K562 (cell line): ENCODE measurements around the gene GPR75. TPM values are rescaled to one million over a fixed set of nuclear protein-coding genes. Genes with fewer than 3 reads are reported as not detected.

Experiments used
- ATAC-seq: fragments of 200-7000 bp; cut with Tn5 transposase; 3 replicates; pipeline ENCODE4 v1.9.1; 2020; ENCODE audit warnings: moderate library complexity
- BruUV-seq: library from RNA; stranded (reverse); fragments of 400-500 nt; replicated peaks from 2 replicates; lab custom pipeline; 2021; lab: Mats Ljungman, UMichigan
- CTCF ChIA-PET: fragments of 300-600 bp; formaldehyde crosslinking; extraction: SDS; loops from one replicate; lab custom pipeline; 2021; ENCODE audit warnings: low intra/inter-chr PET ratio; lab: Yijun Ruan, JAX
- POLR2A ChIA-PET: fragments of 300-600, 350-650 bp; sonication (Branson Sonifier 250); formaldehyde crosslinking; extraction: SDS; loops from one replicate; lab custom pipeline; 2021; ENCODE audit warnings: antibody characterized with exemption, inconsistent platforms; lab: Yijun Ruan, JAX
- DNase-seq, 4 experiments: peaks; one replicate each; pipeline versions ENCODE4 v3.0.0 to v3.0.0-alpha.2; 2011 to 2018; ENCODE audit warnings: low spot score in 3 of 4, mixed read lengths in 3 of 4; ENCODE audit errors: extremely low read depth in 1 of 4
- FAIRE-seq: peaks from 2 replicates; lab custom pipeline; 2011; peaks lifted over from hg19 to GRCh38; lab: Jason Lieb, UNC
- H2AFZ ChIP-seq: 2 replicates; pipeline ENCODE4 v1.6.0; 2011; ENCODE audit warnings: low read depth, low read length, control low read depth, inconsistent platforms
- H3K27ac ChIP-seq: fragments of 200-600 bp; 3 replicates; pipeline ENCODE4 v1.8.0; 2011; ENCODE audit warnings: low read depth, mild to moderate bottlenecking, control low read depth, inconsistent platforms, low read length, moderate library complexity, mixed read lengths; ENCODE audit errors: extremely low read depth
- H3K27me3 ChIP-seq, 2 experiments: fragments of 300-600 bp in 1 of 2; 2 replicates in 1 of 2; 3 replicates in 1 of 2; pipeline versions ENCODE4 v1.6.0 to v1.8.0; 2011; ENCODE audit warnings: inconsistent platforms in 2 of 2, low read length in 2 of 2, mild to moderate bottlenecking in 1 of 2, mixed read lengths in 1 of 2, moderate library complexity in 1 of 2; ENCODE audit not compliant: control insufficient read depth in 2 of 2, insufficient read depth in 2 of 2
- H3K36me3 ChIP-seq: fragments of 300-600 bp; 3 replicates; pipeline ENCODE4 v1.8.0; 2011; ENCODE audit warnings: mild to moderate bottlenecking, low read length, inconsistent platforms; ENCODE audit not compliant: control insufficient read depth, insufficient read depth
- H3K4me1 ChIP-seq, 2 experiments: fragments of 200-600 bp in 1 of 2; replicated peaks in 1 of 2; 2 replicates in 1 of 2; 3 replicates in 1 of 2; pipeline versions ENCODE4 v1.5.1 to v1.8.0; 2011; ENCODE audit warnings: inconsistent platforms in 2 of 2, low read length in 2 of 2, mild to moderate bottlenecking in 1 of 2, mixed read lengths in 1 of 2, moderate library complexity in 1 of 2; ENCODE audit not compliant: control insufficient read depth in 2 of 2, insufficient read depth in 2 of 2
- H3K4me2 ChIP-seq: 2 replicates; pipeline ENCODE4 v1.6.1; 2011; ENCODE audit warnings: low read length, control low read depth, inconsistent platforms, mixed read lengths; ENCODE audit not compliant: insufficient read depth
- H3K4me3 ChIP-seq: fragments of 200-600 bp; sonication (generic), shearing (Covaris generic); 2 replicates; pipeline ENCODE4 v1.5.1; 2016; ENCODE audit warnings: control low read depth, inconsistent platforms
- H3K79me2 ChIP-seq: fragments of 200-600 bp; 3 replicates; pipeline ENCODE4 v1.8.0; 2011; ENCODE audit warnings: low read length, inconsistent platforms; ENCODE audit not compliant: control insufficient read depth, insufficient read depth
- H3K9ac ChIP-seq, 2 experiments: 2 replicates each; pipeline versions ENCODE4 v1.6.0 to v1.6.1; 2011; ENCODE audit warnings: low read depth in 2 of 2, low read length in 2 of 2, control low read depth in 1 of 2, inconsistent platforms in 1 of 2, mild to moderate bottlenecking in 1 of 2, mixed read lengths in 1 of 2; ENCODE audit not compliant: insufficient read depth in 1 of 2
- H3K9me1 ChIP-seq: one replicate; pipeline ENCODE4 v1.6.0; 2011; ENCODE audit warnings: inconsistent platforms, mild to moderate bottlenecking, low read length, moderate library complexity; ENCODE audit not compliant: control insufficient read depth, insufficient read depth
- H3K9me3 ChIP-seq: replicated peaks from 2 replicates; pipeline ENCODE4 v1.5.1; 2011; ENCODE audit warnings: low read depth, low read length, inconsistent platforms; ENCODE audit not compliant: control insufficient read depth, insufficient read depth
- H4K20me1 ChIP-seq: replicated peaks from 2 replicates; pipeline ENCODE4 v1.6.1; 2011; ENCODE audit warnings: low read length, inconsistent platforms, mixed read lengths; ENCODE audit not compliant: control insufficient read depth, insufficient read depth
- ELF1 ChIP-seq: fragments of 200-800 bp; sonication (Bioruptor generic); IDR thresholded peaks from 2 replicates; pipeline ENCODE4 v1.6.1; 2016; ENCODE audit warnings: missing genetic modification characterization, missing compliant biosample characterization
- HDAC8 ChIP-seq: fragments of 450-650 bp; IDR thresholded peaks from 2 replicates; pipeline ENCODE4 v1.6.1; 2016; ENCODE audit warnings: mild to moderate bottlenecking, missing genetic modification characterization, moderate library complexity, missing compliant biosample characterization
- IFI16 ChIP-seq: fragments of 250-450 bp; sonication (Bioruptor Pico); IDR thresholded peaks from 2 replicates; pipeline ENCODE4 v2.1.2; 2022; ENCODE audit warnings: mild to moderate bottlenecking, inconsistent platforms
- KLF6 ChIP-seq: fragments of 250-450 bp; sonication (Bioruptor Pico); IDR thresholded peaks from 2 replicates; pipeline ENCODE4 v1.4.0; 2020; ENCODE audit warnings: mild to moderate bottlenecking, moderate library complexity, borderline replicate concordance
- MTF1 ChIP-seq: fragments of 250-450 bp; sonication (Bioruptor Pico); IDR thresholded peaks from 2 replicates; pipeline ENCODE4 v1.9.0; 2021; ENCODE audit warnings: moderate library complexity, mild to moderate bottlenecking, inconsistent platforms, borderline replicate concordance
- PHTF2 ChIP-seq: fragments of 250-450 bp; sonication (Bioruptor Pico); IDR thresholded peaks from 2 replicates; pipeline ENCODE4 v1.5.0; 2021; ENCODE audit warnings: mild to moderate bottlenecking
- PURB ChIP-seq: sonication (generic); formaldehyde crosslinking; IDR thresholded peaks from 2 replicates; pipeline ENCODE4 v1.9.0; 2021; ENCODE audit warnings: low read depth, mild to moderate bottlenecking, missing genetic modification reagents
- SIN3B ChIP-seq: fragments of 450-650 bp; IDR thresholded peaks from 2 replicates; pipeline ENCODE4 v1.6.1; 2017; ENCODE audit warnings: low read depth, mild to moderate bottlenecking, moderate library complexity
- SMAD2 ChIP-seq: fragments of 150-350 bp; IDR thresholded peaks from 2 replicates; pipeline ENCODE4 v1.6.1; 2014; ENCODE audit warnings: low read depth, mild to moderate bottlenecking, low read length
- SMARCA5 ChIP-seq: fragments of 450-650 bp; IDR thresholded peaks from 2 replicates; pipeline ENCODE4 v1.6.1; 2016
- SRSF1 ChIP-seq: fragments of 200-400 bp; formaldehyde crosslinking; IDR thresholded peaks from 2 replicates; pipeline ENCODE4 v1.6.1; 2017; ENCODE audit warnings: mild to moderate bottlenecking, low read depth, low read length, moderate library complexity
- ZNF75A ChIP-seq: fragments of 450-650 bp; formaldehyde crosslinking; IDR thresholded peaks from 2 replicates; pipeline ENCODE4 v1.4.0; 2020; ENCODE audit warnings: mild to moderate bottlenecking
- WGBS: fragments of 100-300 bp; shearing (Covaris generic); methylation state at CpG from one replicate; pipeline ENCODE4 v1.1.6; 2016; ENCODE audit warnings: low coverage, mixed read lengths; ENCODE audit not compliant: insufficient coverage; ENCODE audit errors: missing lambda C conversion rate; 5-methylcytosine and 5-hydroxymethylcytosine counted together
- in situ Hi-C: fragments of 300-500 bp; cut with MboI; formaldehyde crosslinking; loops from 4 replicates; pipeline ENCODE4 v1.15.0; 2018; ENCODE audit warnings: inconsistent platforms, mixed read lengths
- intact Hi-C: fragments of 100-400 bp; cut with micrococcal nuclease; formaldehyde crosslinking; loops from 2 replicates; pipeline ENCODE4 v1.14.2; 2022
- polyA plus RNA-seq, 8 experiments: library from polyadenylated mRNA; depleted of rRNA in 4 of 8; stranded (reverse) in 5 of 8; unstranded in 3 of 8; fragments of >200 nt; fragmentation: Nextera tagmentation in 2 of 8; fragmentation: Illumina TruSeq in 1 of 8; extraction: Ambion mirVana in 2 of 8; extraction: Trizol in 1 of 8; gene quantifications; 2 replicates each; pipeline versions ENCODE4 v1.2.1 to v1.2.3, GENCODE V29; 2011 to 2014; ENCODE audit warnings: inconsistent platforms in 1 of 8, missing spikeins in 1 of 8
- total RNA-seq, 7 experiments: library from RNA; depleted of rRNA in 6 of 7; stranded (reverse); fragments of >200 nt in 6 of 7; fragmentation: Illumina TruSeq in 2 of 7; extraction: Trizol in 2 of 7; gene quantifications; 2 replicates each; pipeline versions ENCODE4 v1.2.1 to v1.2.3, GENCODE V29; 2011 to 2021; ENCODE audit warnings: low replicate concordance in 1 of 7
- TF ChIP-seq, protein P1 (sequence below): sonication (generic); formaldehyde crosslinking; IDR thresholded peaks from 2 replicates; pipeline ENCODE4 v1.8.0; 2023; ENCODE audit warnings: mild to moderate bottlenecking, missing genetic modification reagents
- TF ChIP-seq, protein P2 (sequence below): sonication (generic); formaldehyde crosslinking; IDR thresholded peaks from 2 replicates; pipeline ENCODE4 v1.8.0; 2022; ENCODE audit warnings: missing genetic modification reagents, mild to moderate bottlenecking, borderline replicate concordance
- TF ChIP-seq, protein P3 (sequence below): sonication (generic); formaldehyde crosslinking; IDR thresholded peaks from 2 replicates; pipeline ENCODE4 v1.8.0; 2022; ENCODE audit warnings: mild to moderate bottlenecking, missing genetic modification reagents, borderline replicate concordance
- TF ChIP-seq, protein P4 (sequence below): fragments of 450-650 bp; IDR thresholded peaks from 2 replicates; pipeline ENCODE4 v1.6.1; 2017; ENCODE audit warnings: antibody characterized with exemption

GPR75 gene
- total and polyA plus RNA-seq, 9 of the 15 experiments (the other 6 are each of a cell fraction or from before 2014, with no cell fraction given), result 0.10 to 3.9 (median 2.3) TPM

DNA sequence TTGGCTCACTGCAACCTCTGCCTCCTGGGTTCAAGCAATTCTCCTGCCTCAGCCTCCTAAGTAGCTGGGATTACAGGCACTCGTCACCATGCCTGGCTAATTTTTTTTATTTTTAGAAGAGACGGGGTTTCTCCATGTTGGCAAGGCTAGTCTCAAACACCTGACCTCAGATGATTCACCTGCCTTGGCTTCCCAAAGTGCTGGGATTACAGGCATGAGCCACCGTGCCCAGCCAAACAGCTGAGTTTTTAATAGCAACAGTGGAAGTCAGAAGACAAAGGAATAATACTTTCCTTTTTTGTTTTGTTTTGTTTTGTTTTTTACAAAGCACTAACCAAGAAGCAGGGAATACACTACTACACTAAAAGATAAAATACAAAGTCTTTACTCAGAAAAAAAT is 16.9 kb downstream of the GPR75 start:
- no peak for DNase-seq
- BruUV-seq, result no TSS peak
- Histone ChIP-seq H3K27ac (no peak overlapping the region), H3K79me2 (no peaks in the 10 kb centered on the region), H3K9ac (no peak overlapping the region), H3K4me3 (no peak overlapping the region), H3K4me1 (no peaks in the 10 kb centered on the region; a peak in 2 of 5 replicates), H4K20me1 (no peaks in the 10 kb centered on the region), H3K27me3 (no peaks in the 10 kb centered on the region), H2AFZ (no peak overlapping the region), H3K36me3 (no peaks in the 10 kb centered on the region), H3K9me3 (no peaks in the 10 kb centered on the region), H3K4me2 (no peak overlapping the region), H3K9me1 (no peaks in the 10 kb centered on the region)
- POLR2A ChIA-PET, result no interaction called here
- no peak for FAIRE-seq
- 8% methylated on average over 3 of the region's 3 CpGs for WGBS
- ATAC-seq, result no peak
- intact Hi-C loops (no loop called here), in situ Hi-C loops (no loop called here)
- TF ChIP-seq ELF1 (tag), result no peak
- TF ChIP-seq, protein P1, sequence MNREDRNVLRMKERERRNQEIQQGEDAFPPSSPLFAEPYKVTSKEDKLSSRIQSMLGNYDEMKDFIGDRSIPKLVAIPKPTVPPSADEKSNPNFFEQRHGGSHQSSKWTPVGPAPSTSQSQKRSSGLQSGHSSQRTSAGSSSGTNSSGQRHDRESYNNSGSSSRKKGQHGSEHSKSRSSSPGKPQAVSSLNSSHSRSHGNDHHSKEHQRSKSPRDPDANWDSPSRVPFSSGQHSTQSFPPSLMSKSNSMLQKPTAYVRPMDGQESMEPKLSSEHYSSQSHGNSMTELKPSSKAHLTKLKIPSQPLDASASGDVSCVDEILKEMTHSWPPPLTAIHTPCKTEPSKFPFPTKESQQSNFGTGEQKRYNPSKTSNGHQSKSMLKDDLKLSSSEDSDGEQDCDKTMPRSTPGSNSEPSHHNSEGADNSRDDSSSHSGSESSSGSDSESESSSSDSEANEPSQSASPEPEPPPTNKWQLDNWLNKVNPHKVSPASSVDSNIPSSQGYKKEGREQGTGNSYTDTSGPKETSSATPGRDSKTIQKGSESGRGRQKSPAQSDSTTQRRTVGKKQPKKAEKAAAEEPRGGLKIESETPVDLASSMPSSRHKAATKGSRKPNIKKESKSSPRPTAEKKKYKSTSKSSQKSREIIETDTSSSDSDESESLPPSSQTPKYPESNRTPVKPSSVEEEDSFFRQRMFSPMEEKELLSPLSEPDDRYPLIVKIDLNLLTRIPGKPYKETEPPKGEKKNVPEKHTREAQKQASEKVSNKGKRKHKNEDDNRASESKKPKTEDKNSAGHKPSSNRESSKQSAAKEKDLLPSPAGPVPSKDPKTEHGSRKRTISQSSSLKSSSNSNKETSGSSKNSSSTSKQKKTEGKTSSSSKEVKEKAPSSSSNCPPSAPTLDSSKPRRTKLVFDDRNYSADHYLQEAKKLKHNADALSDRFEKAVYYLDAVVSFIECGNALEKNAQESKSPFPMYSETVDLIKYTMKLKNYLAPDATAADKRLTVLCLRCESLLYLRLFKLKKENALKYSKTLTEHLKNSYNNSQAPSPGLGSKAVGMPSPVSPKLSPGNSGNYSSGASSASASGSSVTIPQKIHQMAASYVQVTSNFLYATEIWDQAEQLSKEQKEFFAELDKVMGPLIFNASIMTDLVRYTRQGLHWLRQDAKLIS (CRISPR knock-in tag), result no peak
- no peak for TF ChIP-seq SIN3B
- TF ChIP-seq MTF1 (CRISPR knock-in tag), result no peak
- TF ChIP-seq IFI16, result no peak
- no peak for TF ChIP-seq PHTF2 (CRISPR knock-in tag)
- TF ChIP-seq ZNF75A (CRISPR knock-in tag), result no peak
- no peak for TF ChIP-seq HDAC8 (tag)
- TF ChIP-seq, protein P2, sequence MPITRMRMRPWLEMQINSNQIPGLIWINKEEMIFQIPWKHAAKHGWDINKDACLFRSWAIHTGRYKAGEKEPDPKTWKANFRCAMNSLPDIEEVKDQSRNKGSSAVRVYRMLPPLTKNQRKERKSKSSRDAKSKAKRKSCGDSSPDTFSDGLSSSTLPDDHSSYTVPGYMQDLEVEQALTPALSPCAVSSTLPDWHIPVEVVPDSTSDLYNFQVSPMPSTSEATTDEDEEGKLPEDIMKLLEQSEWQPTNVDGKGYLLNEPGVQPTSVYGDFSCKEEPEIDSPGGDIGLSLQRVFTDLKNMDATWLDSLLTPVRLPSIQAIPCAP (CRISPR knock-in tag), result no peak
- no peak for TF ChIP-seq KLF6 (CRISPR knock-in tag)
- no peak for TF ChIP-seq SMARCA5
- TF ChIP-seq SMAD2, result no peak
- no peak for TF ChIP-seq PURB (CRISPR knock-in tag)
- no peak for TF ChIP-seq SRSF1
- TF ChIP-seq, protein P3, sequence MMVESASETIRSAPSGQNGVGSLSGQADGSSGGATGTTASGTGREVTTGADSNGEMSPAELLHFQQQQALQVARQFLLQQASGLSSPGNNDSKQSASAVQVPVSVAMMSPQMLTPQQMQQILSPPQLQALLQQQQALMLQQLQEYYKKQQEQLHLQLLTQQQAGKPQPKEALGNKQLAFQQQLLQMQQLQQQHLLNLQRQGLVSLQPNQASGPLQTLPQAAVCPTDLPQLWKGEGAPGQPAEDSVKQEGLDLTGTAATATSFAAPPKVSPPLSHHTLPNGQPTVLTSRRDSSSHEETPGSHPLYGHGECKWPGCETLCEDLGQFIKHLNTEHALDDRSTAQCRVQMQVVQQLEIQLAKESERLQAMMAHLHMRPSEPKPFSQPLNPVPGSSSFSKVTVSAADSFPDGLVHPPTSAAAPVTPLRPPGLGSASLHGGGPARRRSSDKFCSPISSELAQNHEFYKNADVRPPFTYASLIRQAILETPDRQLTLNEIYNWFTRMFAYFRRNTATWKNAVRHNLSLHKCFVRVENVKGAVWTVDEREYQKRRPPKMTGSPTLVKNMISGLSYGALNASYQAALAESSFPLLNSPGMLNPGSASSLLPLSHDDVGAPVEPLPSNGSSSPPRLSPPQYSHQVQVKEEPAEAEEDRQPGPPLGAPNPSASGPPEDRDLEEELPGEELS, result no peak
- TF ChIP-seq, protein P4, sequence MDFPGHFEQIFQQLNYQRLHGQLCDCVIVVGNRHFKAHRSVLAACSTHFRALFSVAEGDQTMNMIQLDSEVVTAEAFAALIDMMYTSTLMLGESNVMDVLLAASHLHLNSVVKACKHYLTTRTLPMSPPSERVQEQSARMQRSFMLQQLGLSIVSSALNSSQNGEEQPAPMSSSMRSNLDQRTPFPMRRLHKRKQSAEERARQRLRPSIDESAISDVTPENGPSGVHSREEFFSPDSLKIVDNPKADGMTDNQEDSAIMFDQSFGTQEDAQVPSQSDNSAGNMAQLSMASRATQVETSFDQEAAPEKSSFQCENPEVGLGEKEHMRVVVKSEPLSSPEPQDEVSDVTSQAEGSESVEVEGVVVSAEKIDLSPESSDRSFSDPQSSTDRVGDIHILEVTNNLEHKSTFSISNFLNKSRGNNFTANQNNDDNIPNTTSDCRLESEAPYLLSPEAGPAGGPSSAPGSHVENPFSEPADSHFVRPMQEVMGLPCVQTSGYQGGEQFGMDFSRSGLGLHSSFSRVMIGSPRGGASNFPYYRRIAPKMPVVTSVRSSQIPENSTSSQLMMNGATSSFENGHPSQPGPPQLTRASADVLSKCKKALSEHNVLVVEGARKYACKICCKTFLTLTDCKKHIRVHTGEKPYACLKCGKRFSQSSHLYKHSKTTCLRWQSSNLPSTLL, result no peak
- CTCF ChIA-PET, result no interaction called here
